HepG2 (cell line): ENCODE results near the gene MEPCE. TPM values are rescaled to one million over a fixed set of nuclear protein-coding genes. Genes with fewer than 3 reads are reported as not detected.
A peak's percentile ranks its signal among the peaks of the same experiment; 100 is the strongest.

Experiments used
- ARID5B ChIP-seq: IDR thresholded peaks from 2 replicates; pipeline ENCODE4 v1.4.0; 2020; ENCODE audit warnings: mild to moderate bottlenecking, missing genetic modification reagents
- ARNT2 ChIP-seq: sonication (generic); formaldehyde crosslinking; IDR thresholded peaks from 2 replicates; pipeline ENCODE4 v1.8.0; 2022; ENCODE audit warnings: mild to moderate bottlenecking, low read depth, missing genetic modification reagents, moderate library complexity
- HOXA3 ChIP-seq: sonication (generic); formaldehyde crosslinking; IDR thresholded peaks from 2 replicates; pipeline ENCODE4 v1.5.0; 2020; ENCODE audit warnings: missing genetic modification reagents
- KLF16 ChIP-seq, 2 experiments: sonication (generic) in 1 of 2; formaldehyde crosslinking in 1 of 2; IDR thresholded peaks; 2 replicates each; pipeline versions ENCODE4 v1.6.1 to v1.8.0; 2016 to 2023; ENCODE audit warnings: missing genetic modification reagents in 2 of 2, missing compliant biosample characterization in 1 of 2
- MNT ChIP-seq: fragments of 450-650 bp; IDR thresholded peaks from 2 replicates; pipeline ENCODE4 v1.6.1; 2016
- POLR2AphosphoS5 ChIP-seq: IDR thresholded peaks from 2 replicates; pipeline ENCODE4 v1.6.1; 2012; ENCODE audit warnings: low read depth, low read length
- SMAD1 ChIP-seq: sonication (generic); formaldehyde crosslinking; IDR thresholded peaks from 2 replicates; pipeline ENCODE4 v1.4.0; 2020; ENCODE audit warnings: missing genetic modification reagents, low read depth, mild to moderate bottlenecking, borderline replicate concordance
- SMYD3 ChIP-seq: sonication (generic); formaldehyde crosslinking; IDR thresholded peaks from 2 replicates; pipeline ENCODE4 v1.8.1; 2023; ENCODE audit warnings: mild to moderate bottlenecking, missing genetic modification reagents
- TARDBP ChIP-seq: sonication (generic); formaldehyde crosslinking; IDR thresholded peaks from 2 replicates; pipeline ENCODE4 v1.8.0; 2022; ENCODE audit warnings: mild to moderate bottlenecking, missing genetic modification reagents
- ZBTB39 ChIP-seq: sonication (generic); formaldehyde crosslinking; IDR thresholded peaks from 2 replicates; pipeline ENCODE4 v1.5.0; 2020; ENCODE audit warnings: missing genetic modification reagents
- ZFP82 ChIP-seq: sonication (generic); formaldehyde crosslinking; IDR thresholded peaks from 2 replicates; pipeline ENCODE4 v1.5.1; 2020; ENCODE audit warnings: mild to moderate bottlenecking, missing genetic modification reagents, borderline replicate concordance
- ZNF10 ChIP-seq: sonication (generic); formaldehyde crosslinking; IDR thresholded peaks from 2 replicates; pipeline ENCODE4 v1.4.0; 2020; ENCODE audit warnings: mild to moderate bottlenecking, low read depth, missing genetic modification reagents, borderline replicate concordance
- ZNF275 ChIP-seq: sonication (generic); formaldehyde crosslinking; IDR thresholded peaks from 2 replicates; pipeline ENCODE4 v1.8.0; 2022; ENCODE audit warnings: missing genetic modification reagents, mild to moderate bottlenecking, inconsistent platforms, borderline replicate concordance
- ZNF543 ChIP-seq: sonication (generic); formaldehyde crosslinking; IDR thresholded peaks from 2 replicates; pipeline ENCODE4 v1.4.0; 2020; ENCODE audit warnings: mild to moderate bottlenecking, missing genetic modification reagents
- ZNF552 ChIP-seq: sonication (generic); formaldehyde crosslinking; IDR thresholded peaks from 2 replicates; pipeline ENCODE4 v1.9.0; 2022; ENCODE audit warnings: missing genetic modification reagents, mild to moderate bottlenecking, borderline replicate concordance
- ZNF563 ChIP-seq: sonication (generic); formaldehyde crosslinking; IDR thresholded peaks from 2 replicates; pipeline ENCODE4 v1.8.0; 2022; ENCODE audit warnings: mild to moderate bottlenecking, moderate library complexity, missing genetic modification reagents
- ZNF598 ChIP-seq: sonication (generic); formaldehyde crosslinking; IDR thresholded peaks from 2 replicates; pipeline ENCODE4 v1.5.1; 2020; ENCODE audit warnings: mild to moderate bottlenecking, missing genetic modification reagents, borderline replicate concordance
- ZNF780A ChIP-seq: sonication (generic); formaldehyde crosslinking; IDR thresholded peaks from 2 replicates; pipeline ENCODE4 v1.8.0; 2022; ENCODE audit warnings: mild to moderate bottlenecking, missing genetic modification reagents, moderate library complexity
- polyA plus RNA-seq, 8 experiments: library from polyadenylated mRNA; depleted of rRNA in 3 of 8; stranded (reverse) in 7 of 8; unstranded in 1 of 8; fragments of >200 nt; fragmentation: Illumina TruSeq in 4 of 8; extraction: Trizol in 4 of 8; gene quantifications; 2 replicates each; pipeline versions ENCODE4 v1.2.1 to v1.2.3, GENCODE V29; 2011 to 2016; ENCODE audit warnings: low read depth in 4 of 8, missing spikeins in 1 of 8, mixed read lengths in 1 of 8; ENCODE audit not compliant: insufficient read depth in 1 of 8
- total RNA-seq, 5 experiments: library from RNA; depleted of rRNA; stranded (reverse); fragments of >200 nt; fragmentation: Illumina TruSeq; extraction: Trizol; gene quantifications; 2 replicates each; pipeline ENCODE4 v1.2.3, GENCODE V29; 2016; ENCODE audit warnings: low read depth in 1 of 5

The MEPCE gene
- total and polyA plus RNA-seq, 2 of the 13 experiments (the other 11 are each of a cell fraction or from before 2014, with no cell fraction given), result 12.3 to 26.0 TPM

- peak; percentile 85 for TF ChIP-seq MNT
- no peak; the same call in 1 of the 2 replicates for TF ChIP-seq ZFP82 (CRISPR knock-in tag)
- no peak; the same call in 1 of the 2 replicates for TF ChIP-seq ZNF543 (CRISPR knock-in tag)
- no peak; the same call in 1 of the 2 replicates for TF ChIP-seq ZNF780A
- peak; percentile 6; the same call in 1 of the 2 replicates for TF ChIP-seq ARID5B (CRISPR knock-in tag)
- TF ChIP-seq ZNF552 (CRISPR knock-in tag), result no peak
- TF ChIP-seq ARNT2 (CRISPR knock-in tag), result no peak; the same call in none of the 2 replicates
- no peak for TF ChIP-seq ZBTB39 (CRISPR knock-in tag)
- TF ChIP-seq ZNF598 (CRISPR knock-in tag), result no peak
- peak; percentile 87; the same call in 1 of the 2 replicates for TF ChIP-seq ZNF563
- TF ChIP-seq SMAD1 (CRISPR knock-in tag), result 0 out of 2 replicates have a peak, but pooled peaks have one; percentile 51
- TF ChIP-seq TARDBP (CRISPR knock-in tag), result no peak; the same call in 1 of the 2 replicates
- no peak for TF ChIP-seq ZNF10 (CRISPR knock-in tag)
- TF ChIP-seq KLF16 (CRISPR knock-in tag; IDR thresholded peaks at IDR 0.05), result peak in 1 of 2 experiments; percentile 68; a peak in 1 of 4 replicates
- TF ChIP-seq HOXA3 (CRISPR knock-in tag), result peak; percentile 21; the same call in 1 of the 2 replicates
- peak; percentile 96 for TF ChIP-seq POLR2AphosphoS5
- TF ChIP-seq SMYD3 (CRISPR knock-in tag), result no peak
- 0 out of 2 replicates have a peak, but pooled peaks have one; percentile 15 for TF ChIP-seq ZNF275 (CRISPR knock-in tag)
Observed at GRCh38 chr7:100428967-100429636, 529 bp upstream of the MEPCE start (continued).
